SW480 (cell line): Measurements from ENCODE around the gene ZNF628.
"Not testable (repeated sequence)": the region's sequence is repeated elsewhere in the genome, so short reads cannot be mapped to it uniquely, and the experiment has no call there.

Source experiments
- DNase-seq: peaks from one replicate; pipeline ENCODE4 v3.0.0-alpha.2; 2016; ENCODE audit warnings: low spot score

Gene ZNF628

GRCh38 chr19:55476100-55476775, at the start of gene ZNF628:
ZNF628 (plus strand) TSS chr19:55476617; CDS start chr19:55479911, 3,294 bp downstream.
- DNase-seq = peak; percentile 99

GRCh38 chr19:55431183-55431582, 45.2 kb upstream of the ZNF628 start:
- no peak for DNase-seq

DNA sequence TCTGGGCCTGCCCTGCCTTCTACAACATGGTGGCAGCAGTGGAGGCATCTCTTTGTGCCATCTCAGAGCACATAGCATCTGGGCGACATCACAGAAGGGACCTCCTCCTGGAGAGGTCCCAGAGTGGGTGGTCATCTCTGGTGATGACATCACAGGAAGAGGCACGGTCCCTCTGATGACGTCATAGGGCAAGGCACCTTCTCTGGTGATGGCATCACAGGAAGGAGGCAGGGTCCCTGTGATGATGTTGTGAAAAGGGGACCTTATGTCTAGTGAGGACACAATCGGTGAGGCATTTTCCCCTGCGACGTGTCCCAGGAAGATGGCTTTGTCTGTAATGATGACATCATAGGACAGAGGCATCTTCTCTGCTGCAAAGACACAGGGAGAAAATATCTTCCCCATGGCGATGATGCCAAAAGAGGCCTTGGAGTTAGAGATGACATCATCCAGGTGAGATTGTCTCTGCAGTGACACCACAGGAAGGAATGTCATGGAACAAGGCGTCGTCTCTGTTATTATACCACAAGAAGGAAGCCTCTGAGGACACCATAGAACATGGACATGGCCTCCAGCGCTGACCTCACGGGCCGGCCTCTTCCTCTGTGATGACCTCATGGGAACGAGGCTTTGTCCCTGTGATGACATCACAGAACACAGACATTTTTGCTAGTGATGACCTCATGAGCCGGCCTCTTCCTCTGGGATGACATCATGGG, 44.0 kb upstream of the ZNF628 start:
- DNase-seq = peak; percentile 54

DNA sequence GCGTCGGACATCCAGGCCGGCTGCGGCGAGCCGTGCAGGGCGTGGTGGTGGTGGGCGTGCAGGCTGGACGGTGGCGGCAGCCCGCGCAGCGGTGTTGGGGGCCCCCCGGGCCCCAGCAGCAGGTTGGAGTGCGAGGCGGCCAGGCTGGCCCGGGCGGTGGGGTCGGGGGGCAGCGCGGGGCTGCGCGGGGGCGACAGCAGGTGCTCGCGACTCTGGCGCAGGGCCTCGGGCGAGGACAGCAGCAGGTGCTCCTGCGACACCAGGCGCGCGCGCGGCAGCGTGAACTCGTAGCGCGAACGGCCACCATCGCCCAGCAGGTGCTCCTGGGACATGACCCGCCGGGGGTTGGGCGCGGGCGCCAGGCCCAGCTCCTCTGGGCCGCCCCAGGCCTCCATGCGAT, 43.1 kb upstream of the ZNF628 start:
- no peak for DNase-seq

GRCh38 chr19:55434356-55434919, 42.0 kb upstream of the ZNF628 start:
- DNase-seq = no peak

- no peak for DNase-seq
Measured at GRCh38 chr19:55435020-55435419, 41.4 kb upstream of the ZNF628 start.

DNA sequence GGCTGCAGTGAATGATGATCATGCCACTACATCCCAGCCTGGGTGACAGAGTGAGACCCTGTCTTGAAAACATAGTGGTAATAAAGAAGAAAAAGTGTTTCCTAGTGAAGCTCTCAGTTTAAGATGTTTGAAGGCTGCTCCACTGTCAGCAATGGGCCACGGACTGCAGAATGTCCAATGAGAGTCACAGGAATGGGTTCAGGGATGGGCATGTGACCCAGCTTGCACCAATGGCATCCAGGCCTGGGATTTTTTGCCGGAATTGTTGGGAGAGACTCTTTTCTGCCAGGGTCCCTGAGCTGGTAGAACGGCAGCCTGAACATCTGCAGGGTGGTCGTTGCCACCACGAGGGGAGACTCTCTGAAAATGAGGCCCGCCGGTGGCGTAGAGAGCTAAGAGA, 39.6 kb upstream of the ZNF628 start:
- no peak for DNase-seq

DNA sequence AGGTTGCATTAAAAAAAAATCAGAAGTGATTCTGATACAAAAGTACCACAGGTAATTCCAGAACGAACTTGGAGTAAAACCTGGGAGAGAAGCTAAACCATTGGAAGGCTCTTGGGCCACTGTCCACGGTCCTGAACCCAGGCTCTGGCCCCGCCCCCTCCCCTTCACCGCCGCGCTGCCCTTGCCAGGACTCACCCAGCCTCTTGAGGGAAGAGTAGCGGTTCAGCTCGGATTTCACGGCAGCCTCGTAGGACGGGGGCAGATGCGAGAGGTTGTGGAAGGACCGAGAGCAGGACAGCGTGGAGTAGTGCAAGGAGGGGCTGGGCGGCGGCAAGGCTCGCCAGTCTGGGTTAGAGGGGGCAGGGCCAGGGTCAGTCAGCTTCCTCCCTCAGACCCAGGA, 39.0 kb upstream of the ZNF628 start:
- peak; percentile 82 for DNase-seq

DNA sequence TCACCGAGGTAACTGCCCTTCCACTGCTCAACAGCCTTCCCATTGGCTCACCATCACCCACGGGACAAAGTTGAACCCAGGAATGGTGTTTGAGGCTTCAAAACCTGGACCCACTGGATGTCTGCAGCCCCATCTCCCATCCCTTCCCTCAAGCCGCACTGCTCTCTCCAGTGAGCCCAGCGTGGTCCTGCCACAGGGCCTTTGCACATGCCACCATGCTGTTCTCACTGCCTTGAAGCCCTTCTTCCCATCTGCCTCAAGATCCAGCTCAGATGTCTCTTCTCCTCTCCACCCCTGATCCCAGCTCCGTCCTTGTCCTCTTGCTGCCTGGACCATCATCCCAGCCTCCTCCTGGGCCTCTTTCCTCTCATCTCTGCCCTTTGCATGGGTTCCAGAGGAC, 37.4 kb upstream of the ZNF628 start:
- DNase-seq = no peak

DNA sequence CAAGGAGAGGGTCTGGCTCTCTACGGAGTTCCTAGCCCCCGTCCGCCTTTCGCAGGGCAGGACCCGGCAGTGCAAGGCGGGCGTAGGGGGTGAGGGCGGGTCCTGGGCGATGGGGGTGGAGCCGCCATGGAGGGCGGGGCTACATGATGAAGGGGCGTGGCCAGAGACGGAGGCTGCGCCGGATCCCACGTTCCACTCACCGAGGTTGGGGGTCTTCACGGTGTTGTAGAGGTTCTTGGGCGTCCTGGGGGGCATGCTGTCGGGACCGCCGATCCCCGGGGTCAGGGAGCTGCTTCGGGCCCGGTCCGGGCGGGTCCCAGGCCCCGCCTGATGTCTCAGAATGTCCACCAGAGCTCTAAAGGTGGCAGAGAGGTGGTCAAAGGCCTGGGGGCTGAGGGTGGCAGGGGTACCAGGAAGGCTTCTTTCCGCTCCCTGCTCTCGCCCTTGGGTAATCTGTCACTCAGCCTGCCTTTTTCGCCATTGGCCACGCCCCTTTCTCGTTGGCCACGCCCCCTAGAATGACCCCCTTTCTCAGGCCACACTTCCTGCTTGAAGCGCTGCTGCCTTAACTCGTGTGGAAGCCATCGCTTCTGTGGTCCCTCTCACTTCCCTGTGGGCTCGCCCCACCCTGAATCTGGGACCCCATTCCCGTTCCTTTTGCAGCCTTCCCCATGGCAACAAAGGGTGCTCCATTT, 35.9 kb upstream of the ZNF628 start:
- no peak for DNase-seq

GRCh38 chr19:55441319-55441691, 35.1 kb upstream of the ZNF628 start:
- DNase-seq = no peak

GRCh38 chr19:55441692-55442321, 34.6 kb upstream of the ZNF628 start:
- peak; percentile 37 for DNase-seq

GRCh38 chr19:55442372-55442961, 34.0 kb upstream of the ZNF628 start:
- DNase-seq = peak; percentile 75

DNA sequence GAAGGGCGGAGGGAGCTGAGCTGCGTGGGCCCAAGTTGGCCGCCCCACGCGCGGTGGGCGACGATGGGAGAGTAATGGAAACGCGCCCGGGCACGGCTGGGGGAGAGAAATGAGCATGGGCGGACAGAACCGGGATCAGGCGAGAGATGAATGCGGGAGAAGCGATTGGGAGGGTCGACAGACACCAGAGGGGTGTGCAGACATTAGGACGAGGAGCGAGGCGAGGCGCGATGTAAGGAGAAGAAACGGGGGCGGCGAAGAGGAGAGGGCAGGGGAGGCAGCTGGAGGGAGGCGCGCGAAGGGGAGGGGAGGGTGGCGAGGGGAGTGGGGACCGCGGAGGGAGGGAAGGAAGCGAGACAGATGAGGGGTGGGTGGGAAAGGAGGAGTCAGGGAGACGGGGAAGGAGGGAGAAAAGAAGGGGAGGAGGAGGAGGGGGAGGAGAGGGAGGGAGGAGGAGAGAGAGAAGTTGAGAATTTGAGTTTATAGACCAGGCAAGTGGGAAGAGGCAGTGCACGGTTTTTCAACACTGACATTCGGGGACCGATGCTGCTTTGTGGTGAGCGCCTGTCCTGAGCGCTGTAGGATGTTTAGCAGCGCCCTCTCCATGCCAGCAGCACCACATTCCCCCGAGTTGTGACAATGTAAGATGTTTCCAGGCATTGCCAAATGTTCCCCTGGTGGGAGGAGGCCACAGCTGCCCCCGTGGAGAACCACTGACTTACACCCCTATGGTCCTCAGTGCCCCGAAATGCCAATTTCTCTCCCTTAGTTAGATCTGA, 33.2 kb upstream of the ZNF628 start, which contains the start of gene SHISA7:
Gene SHISA7, minus strand, starts transcription at position 256 of the 779 bp plus-strand sequence. CDS start 437 bp downstream, outside the sequence.
- DNase-seq = peak; percentile 63

DNA sequence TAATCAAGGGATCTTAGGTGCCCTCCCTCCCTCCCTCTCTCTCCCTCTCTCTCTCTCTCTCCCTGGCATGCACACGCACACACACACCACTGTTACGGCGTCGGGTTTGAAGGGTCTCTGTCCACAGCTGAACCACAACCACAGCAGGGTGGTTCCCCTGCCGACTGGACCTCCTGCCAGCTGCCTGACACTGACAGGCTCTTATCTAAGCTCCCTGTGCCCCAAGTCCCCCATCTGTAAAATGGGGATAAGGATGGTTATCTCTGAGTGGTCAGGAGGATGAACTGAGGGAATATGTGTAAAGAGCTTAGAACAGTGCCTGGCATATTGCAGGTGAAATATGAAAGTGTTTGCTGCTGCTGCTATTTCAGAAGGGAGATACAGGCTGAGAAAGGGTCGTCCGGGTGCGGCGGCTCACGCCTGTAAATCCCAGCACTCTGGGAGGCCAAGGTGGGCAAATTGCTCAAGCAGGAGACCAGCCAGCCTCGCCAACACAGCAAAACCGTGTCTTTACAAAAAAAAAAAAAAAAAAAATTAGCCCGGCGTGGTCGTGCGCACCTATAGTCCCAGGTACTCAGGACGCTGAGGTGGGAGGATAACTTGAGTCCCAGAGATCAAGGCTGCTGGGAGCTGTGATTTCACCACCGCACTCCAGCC, 32.5 kb upstream of the ZNF628 start:
- no peak for DNase-seq

- DNase-seq = no peak
Measured at GRCh38 chr19:55444646-55445045, 31.8 kb upstream of the ZNF628 start.

DNA sequence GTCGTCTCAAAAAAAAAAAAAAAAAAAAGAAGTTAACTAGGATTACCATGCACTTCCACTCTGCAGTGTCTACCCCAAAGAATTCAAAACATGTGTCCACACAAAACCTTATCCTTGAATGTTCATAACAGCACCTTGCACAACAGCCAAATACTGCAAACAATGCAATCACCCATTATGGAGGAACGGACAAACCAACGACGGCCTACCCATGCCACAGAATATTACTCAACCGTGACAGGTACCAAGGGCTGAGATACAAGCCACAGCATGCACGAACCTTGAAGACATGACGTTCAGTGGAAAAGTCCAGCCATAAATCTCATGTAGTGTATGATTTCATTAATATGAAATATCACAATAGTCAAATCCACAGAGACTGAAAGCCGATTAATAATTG, 30.4 kb upstream of the ZNF628 start:
- no peak for DNase-seq

GRCh38 chr19:55447421-55448174, 28.8 kb upstream of the ZNF628 start:
- DNase-seq = peak; percentile 86

DNA sequence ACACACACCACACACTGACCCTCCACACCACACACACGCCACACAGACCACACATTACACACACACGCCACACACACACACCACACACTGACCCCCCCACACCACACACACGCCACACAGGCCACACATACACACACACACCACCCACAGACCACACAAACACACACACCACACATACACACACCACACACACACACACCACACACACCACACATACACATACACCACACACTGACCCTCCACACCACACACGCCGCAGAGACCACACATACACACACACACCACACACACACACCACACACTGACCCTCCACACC, 28.3 kb upstream of the ZNF628 start:
- DNase-seq = not testable (repeated sequence)

DNA sequence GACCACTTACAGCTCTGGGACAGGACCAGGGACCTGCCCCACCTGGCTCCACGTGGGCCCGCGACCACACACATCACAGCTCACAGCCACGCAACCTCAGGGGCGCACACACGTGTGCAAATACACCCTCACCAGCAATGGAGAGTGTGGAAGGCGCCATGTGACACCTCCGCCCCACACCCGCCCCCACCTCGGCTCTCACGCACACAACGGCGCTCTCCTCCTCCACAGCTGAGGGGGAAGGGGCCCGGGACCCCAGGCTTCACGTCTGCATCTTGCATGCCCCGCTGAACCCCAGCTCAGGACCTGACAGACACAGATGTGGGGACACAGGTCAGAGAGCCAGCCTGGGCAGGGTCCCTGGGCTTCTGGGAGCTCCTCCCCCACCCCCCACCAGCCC, 26.9 kb upstream of the ZNF628 start:
- DNase-seq = no peak
